GM19099 (cell line): ENCODE results near the gene CTDSPL.

Experiments
- POLR2A ChIP-seq: IDR thresholded peaks from 3 replicates; pipeline ENCODE4 v1.6.1; 2011; ENCODE audit warnings: low read depth; ENCODE audit not compliant: insufficient read length; ENCODE audit errors: extremely low read depth

CTDSPL gene

GRCh38 chr3:37995652-37996641 is 134.3 kb downstream of the CTDSPL start:
- TF ChIP-seq POLR2A = no peak

- no peak for TF ChIP-seq POLR2A
These were observed 135.2 kb downstream of the CTDSPL start for GRCh38 chr3:37996785-37997301.

- TF ChIP-seq POLR2A = no peak
These were observed 135.7 kb downstream of the CTDSPL start for GRCh38 chr3:37997342-37997741.

GRCh38 chr3:37997791-37998370 is 136.2 kb downstream of the CTDSPL start:
- TF ChIP-seq POLR2A = no peak

GRCh38 chr3:37999836-38000235 is 138.2 kb downstream of the CTDSPL start:
- no peak for TF ChIP-seq POLR2A

GRCh38 chr3:38000242-38000916 is 138.7 kb downstream of the CTDSPL start:
- no peak for TF ChIP-seq POLR2A

- no peak for TF ChIP-seq POLR2A
These were observed 139.3 kb downstream of the CTDSPL start for GRCh38 chr3:38000965-38001455.

GRCh38 chr3:38001456-38002081 is 139.9 kb downstream of the CTDSPL start:
- no peak for TF ChIP-seq POLR2A

- TF ChIP-seq POLR2A = no peak
These were observed 140.7 kb downstream of the CTDSPL start for GRCh38 chr3:38002291-38002876.

- TF ChIP-seq POLR2A = no peak
These were observed 141.3 kb downstream of the CTDSPL start for GRCh38 chr3:38002940-38003339.

GRCh38 chr3:38003371-38003816 is 141.7 kb downstream of the CTDSPL start:
- no peak for TF ChIP-seq POLR2A

- no peak for TF ChIP-seq POLR2A
These were observed 142.2 kb downstream of the CTDSPL start for GRCh38 chr3:38003817-38004414.

- no peak for TF ChIP-seq POLR2A
These were observed 142.9 kb downstream of the CTDSPL start for GRCh38 chr3:38004415-38005075.
